Measurements from ENCODE around the gene THPO.

Gene THPO

DNA sequence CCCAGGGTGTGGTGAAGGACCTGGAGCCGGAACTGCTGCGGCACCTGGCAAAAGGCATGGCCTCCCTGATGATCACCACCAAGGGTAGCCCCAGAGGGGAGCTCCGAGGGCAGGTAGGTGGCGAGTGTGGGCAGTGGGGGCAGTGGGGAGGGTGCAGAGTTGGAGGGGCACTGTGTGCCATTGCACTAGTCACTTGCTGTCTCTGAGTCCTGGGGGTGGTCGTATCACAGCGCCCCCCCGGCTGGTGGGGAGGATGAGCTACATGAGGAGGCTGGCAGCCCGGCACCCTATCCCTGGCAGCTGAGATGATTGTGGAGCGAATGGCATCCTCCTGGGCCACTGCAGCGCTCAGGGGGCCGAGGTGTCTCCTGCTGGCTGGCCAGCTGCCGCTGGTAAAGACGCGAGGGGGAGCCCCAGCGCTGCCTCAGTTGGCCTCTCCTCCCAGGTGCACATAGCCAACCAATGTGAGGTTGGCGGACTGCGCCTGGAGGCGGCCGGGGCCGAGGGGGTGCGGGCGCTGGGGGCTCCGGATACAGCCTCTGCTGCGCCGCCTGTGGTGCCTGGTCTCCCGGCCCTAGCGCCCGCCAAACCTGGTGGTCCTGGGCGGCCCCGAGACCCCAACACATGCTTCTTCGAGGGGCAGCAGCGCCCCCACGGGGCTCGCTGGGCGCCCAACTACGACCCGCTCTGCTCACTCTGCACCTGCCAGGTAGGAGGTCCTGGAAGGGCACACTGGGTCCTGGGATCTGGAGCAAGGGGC, 8.2 kb upstream of the THPO start:
- in situ Hi-C loops (cut with HindIII; ENCODE audit: low sequenced_read_pairs): no loop called here

DNA sequence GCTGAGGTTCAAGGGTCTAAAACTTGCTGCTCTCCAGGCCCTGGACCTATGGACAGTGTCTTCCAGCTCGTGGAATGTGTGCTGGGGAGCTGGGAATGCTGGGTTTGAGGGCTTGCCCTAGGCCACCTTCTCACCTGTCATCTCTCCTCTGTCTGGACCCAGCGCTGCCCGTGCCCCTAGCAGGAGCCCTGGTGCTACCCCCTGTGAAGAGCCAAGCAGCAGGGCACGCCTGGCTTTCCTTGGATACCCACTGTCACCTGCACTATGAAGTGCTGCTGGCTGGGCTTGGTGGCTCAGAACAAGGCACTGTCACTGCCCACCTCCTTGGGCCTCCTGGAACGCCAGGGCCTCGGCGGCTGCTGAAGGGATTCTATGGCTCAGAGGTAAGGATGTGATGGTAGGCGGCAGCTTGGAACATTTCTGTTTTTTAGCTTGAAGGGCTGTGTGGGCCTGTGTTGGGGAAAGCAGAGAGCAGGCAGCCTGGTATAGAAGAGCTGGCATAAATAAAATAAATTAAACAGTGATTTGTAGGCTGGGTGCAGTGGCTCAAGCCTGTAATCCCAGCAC, 6.9 kb upstream of the THPO start:
- in situ Hi-C loops (cut with HindIII; ENCODE audit: low sequenced_read_pairs): no loop called here

DNA sequence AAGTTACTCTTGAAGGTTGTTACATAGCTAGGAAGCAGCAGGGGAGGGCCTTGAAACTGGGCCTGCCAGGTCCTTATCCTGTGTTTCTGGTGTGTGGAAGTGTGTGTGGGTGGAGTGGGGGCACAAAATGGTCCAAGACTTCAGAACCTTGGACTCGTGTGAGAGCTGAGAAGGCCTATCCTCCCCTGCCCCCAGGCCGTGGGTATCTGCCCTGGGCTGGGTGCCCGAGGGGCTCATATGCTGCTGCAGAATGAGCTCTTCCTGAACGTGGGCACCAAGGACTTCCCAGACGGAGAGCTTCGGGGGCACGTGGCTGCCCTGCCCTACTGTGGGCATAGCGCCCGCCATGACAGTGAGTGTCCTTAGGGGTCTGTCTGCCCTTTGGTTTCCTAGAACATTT, 6.3 kb upstream of the THPO start:
- in situ Hi-C loops (cut with HindIII; ENCODE audit: low sequenced_read_pairs): no loop called here

DNA sequence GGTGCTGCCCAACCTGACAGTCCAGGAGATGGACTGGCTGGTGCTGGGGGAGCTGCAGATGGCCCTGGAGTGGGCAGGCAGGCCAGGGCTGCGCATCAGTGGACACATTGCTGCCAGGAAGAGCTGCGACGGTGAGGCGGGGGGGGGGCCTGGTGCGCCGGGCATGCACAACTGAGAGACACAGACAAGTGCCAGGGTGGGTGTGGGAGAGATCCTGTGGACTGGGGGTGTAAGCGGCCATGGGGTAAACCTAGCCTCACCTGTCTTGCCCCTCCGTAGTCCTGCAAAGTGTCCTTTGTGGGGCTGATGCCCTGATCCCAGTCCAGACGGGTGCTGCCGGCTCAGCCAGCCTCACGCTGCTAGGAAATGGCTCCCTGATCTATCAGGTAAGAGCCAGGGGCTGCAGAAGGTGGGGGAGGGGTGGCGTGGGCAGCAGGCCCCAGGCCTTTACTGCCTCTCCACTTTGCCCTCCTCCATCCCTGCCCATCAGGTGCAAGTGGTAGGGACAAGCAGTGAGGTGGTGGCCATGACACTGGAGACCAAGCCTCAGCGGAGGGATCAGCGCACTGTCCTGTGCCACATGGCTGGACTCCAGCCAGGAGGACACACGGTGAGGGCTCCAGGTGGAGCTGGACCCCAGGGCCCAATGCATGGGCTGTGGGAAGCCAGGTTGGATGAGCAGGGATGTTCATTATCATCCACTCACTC, 5.2 kb upstream of the THPO start:
- in situ Hi-C loops (cut with HindIII; ENCODE audit: low sequenced_read_pairs): no loop called here

DNA sequence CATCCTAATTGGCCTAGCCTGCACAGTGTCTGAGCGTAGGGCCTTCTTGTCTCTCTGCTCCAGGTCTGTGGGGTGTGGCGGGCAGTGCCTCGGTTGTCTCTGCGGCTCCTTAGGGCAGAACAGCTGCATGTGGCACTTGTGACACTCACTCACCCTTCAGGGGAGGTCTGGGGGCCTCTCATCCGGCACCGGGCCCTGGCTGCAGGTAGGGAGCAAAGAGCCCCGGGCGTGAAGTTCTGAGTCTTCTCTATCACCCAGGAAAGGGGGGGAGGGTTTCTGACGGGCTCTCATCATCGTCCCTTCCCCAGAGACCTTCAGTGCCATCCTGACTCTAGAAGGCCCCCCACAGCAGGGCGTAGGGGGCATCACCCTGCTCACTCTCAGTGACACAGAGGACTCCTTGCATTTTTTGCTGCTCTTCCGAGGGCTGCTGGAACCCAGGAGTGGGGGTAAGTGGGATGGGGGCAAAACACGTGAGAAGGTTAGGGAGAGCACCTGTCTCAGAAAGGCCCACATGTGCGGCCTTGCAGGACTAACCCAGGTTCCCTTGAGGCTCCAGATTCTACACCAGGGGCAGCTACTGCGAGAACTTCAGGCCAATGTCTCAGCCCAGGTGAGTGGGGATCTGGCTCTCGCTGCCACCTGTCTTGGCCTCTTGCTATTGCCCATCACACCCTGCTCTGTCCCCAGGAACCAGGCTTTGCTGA, 4.5 kb upstream of the THPO start:
- in situ Hi-C loops (cut with HindIII; ENCODE audit: low sequenced_read_pairs): no loop called here

DNA sequence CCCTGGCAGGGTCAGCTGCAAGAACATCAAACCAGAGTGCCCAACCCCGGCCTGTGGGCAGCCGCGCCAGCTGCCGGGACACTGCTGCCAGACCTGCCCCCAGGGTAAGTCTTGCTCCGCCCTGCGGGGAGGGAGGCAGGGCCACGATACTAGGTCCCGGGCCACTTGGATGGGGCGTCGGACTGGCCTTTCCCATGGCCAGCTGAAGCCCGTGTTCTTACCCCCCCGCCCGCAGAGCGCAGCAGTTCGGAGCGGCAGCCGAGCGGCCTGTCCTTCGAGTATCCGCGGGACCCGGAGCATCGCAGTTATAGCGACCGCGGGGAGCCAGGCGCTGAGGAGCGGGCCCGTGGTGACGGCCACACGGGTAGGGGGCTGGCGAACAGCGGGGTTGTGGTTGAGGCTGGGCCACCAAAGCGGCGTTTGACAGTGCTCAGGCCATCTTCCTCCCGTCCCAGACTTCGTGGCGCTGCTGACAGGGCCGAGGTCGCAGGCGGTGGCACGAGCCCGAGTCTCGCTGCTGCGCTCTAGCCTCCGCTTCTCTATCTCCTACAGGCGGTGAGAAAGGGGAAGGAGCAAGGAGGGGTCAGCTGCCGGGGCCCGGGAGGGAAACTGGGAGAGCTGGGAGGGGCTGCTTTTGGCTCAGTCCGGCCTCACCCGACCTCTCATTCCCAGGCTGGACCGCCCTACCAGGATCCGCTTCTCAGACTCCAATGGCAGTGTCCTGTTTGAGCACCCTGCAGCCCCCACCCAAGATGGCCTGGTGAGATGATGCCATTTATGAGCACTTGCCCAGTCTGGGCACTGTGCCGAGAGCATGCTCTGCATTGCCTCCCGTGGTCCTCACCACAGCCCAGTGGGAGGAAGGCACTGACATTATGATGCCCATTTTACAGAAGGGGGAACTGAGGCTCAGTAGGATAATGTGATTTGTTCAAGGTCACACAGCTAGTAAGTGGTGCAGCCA, 3.5 kb upstream of the THPO start:
- in situ Hi-C loops (cut with HindIII; ENCODE audit: low sequenced_read_pairs): no loop called here

DNA sequence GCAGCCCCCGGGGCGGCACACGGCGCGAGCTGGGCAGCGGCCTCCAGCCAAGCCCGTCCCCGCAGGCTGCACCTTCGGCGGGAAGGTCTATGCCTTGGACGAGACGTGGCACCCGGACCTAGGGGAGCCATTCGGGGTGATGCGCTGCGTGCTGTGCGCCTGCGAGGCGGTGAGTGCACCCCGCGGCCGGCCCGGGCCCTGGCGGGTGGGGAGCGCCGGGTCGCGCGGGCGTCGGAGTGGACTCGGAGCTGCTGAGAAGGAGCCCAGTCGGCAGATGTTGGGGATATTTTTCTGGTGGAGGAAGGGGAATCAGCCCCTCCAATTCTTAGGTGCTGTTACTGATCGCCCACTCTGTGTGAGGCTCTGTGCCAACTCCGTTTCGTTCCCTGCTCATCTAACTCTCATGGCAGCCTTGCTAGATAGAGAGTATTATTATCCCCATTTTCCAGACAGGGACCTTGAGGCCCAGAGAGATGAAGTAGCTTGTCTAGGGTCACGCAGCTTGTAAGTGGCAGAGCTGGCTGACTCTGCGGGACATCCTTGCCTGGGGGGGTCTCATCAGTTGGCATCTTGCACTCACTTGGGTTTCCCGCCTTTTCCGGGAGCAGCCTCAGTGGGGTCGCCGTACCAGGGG, 2.7 kb upstream of the THPO start:
- in situ Hi-C loops (cut with HindIII; ENCODE audit: low sequenced_read_pairs): no loop called here

DNA sequence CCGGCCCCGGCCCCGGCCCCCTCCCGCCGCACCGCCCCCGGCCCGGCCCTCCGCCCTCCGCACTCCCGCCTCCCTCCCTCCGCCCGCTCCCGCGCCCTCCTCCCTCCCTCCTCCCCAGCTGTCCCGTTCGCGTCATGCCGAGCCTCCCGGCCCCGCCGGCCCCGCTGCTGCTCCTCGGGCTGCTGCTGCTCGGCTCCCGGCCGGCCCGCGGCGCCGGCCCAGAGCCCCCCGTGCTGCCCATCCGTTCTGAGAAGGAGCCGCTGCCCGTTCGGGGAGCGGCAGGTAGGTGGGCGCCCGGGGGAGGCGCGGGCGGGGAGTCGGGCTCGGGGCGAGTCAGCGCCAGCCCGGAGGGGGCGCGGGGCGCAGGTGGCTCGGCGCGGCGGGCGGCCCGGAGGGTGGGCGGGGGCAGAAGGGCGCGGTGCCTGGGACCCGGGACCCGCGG, 2.2 kb upstream of the THPO start:
- in situ Hi-C loops (cut with HindIII; ENCODE audit: low sequenced_read_pairs): no loop called here

DNA sequence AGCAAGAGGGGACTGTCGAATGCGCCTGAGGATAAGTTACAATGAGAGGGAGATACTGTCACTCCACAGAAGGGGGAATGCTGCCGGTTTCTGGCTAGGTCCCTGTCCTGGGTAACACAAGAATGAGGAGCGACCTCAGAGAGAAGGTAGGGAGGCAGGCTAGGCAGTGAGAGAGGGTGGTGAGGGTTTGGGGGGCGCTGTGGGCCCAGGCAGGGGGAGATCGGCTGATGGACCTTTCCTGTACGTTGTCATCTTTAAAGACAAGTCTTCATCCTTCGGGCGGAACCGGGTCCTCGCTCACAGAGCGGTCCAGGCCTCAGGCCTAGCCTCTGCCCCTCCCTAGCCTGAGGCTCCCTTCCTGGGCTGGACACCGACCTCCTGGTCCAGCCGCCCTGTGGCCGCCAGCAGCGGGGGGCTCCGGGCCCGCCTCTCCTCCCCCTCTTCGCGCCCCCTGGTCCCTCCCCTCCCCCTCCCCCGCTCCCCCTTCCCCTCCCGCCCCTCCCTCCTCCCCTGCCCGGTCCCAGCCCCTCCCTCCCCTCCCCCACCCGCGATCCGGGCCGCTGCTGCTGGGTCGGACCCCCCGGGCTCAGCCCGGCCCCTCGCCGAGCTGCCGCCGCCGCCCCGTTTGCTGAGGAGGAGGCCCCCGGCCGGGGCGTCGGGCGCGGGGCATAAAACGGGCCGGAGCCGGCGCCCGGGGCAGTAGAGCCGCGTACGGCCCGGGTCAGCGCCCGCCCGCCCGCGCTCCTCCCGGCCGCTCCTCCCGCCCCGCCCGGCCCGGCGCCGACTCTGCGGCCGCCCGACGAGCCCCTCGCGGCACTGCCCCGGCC, 1.6 kb upstream of the THPO start, which contains the start of gene CHRD:
Gene CHRD (plus strand): TSS at position 697 of the 827 bp plus-strand sequence. CDS start 265 bp downstream, outside the sequence.
- in situ Hi-C loops (cut with HindIII; ENCODE audit: low sequenced_read_pairs): no loop called here

DNA sequence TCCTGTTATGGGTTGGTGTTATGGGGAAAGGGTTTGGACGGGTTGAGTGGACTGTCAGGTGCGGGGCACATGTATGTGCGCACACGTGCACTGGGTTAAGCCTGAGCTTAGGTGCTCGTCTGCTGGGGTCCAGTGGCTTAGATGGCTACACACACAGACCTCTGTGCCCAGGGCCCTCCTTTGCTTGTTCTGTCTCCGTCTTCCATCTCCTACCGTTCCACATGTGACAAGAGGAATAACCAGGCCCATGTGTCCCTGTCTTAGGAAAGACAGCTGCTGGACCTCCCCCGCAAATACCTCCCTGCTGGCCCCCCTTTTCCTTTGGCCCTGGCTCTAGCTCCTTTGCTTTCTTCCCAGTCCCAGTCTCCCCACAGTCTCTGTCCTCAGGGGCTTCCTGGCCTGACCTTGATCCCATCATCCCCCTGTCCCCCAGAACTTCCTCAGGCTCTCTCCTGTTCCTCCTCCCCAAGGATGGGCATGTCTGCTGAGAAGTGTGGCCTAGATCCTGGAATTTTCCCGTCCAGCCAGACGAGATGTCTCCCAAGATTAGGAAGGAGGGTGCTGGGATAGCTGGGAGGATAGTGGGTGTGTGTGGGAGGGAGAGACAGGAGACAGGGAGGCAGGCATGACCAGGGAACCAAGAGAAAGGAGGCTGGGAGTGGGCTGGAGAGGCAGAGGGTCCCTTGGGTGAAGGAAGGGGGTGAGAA, 797 bp upstream of the THPO start:
- in situ Hi-C loops (cut with HindIII; ENCODE audit: low sequenced_read_pairs): no loop called here

DNA sequence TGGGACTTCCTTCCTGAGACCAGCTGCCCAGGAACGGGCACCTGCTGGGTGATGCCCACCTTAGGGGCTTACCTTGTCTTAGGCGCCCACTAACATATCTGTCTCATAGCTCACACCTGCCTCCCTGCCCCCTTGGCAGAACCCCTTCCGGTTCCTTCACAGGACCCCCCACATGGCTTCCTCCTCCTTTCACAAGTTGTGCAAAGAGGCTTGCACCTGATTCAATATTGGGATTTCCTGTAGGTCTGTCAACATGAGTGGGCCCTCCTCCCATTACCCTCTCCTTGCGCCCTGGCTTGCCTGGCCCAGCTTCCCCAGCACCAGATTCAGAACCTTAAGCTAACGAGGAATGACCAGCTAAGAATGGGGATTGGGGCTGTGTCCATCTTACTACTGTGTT, 633 bp downstream of the THPO start:
- in situ Hi-C loops (cut with HindIII; ENCODE audit: low sequenced_read_pairs): no loop called here

DNA sequence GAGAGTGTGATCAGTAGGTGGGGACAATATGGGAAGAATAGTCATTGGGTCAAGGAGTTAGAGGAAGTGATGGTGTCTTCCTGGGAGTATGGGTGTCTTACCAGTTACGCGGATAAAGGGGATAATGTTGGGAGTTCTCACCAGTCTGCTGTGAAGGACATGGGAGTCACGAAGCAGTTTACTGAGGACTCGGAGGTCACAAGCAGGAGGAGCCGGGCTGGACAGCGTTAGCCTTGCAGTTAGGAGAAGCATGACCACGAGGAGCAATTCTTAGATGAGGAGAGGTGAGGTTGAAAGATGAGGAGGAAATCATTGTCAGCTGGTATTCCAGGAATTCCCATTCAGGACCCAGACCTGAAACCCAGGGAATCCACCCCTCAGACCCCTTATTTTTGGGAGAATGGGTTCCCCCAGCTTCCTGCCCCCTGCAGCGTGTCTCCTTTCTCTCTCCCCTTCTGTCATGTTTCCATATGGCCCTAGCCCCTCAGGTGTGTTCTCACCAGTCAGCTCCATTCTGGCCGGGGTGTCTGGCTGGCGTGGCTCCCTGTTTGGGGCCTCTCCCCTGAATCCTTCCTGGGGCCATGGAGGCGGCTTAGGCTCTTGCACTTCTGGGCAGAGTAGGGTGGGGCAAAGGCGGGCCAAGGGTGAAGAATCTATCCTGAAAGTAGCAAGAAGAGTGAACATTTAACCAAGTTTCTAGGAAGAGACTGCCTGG, 2.1 kb downstream of the THPO start:
- in situ Hi-C loops (cut with HindIII; ENCODE audit: low sequenced_read_pairs): no loop called here

DNA sequence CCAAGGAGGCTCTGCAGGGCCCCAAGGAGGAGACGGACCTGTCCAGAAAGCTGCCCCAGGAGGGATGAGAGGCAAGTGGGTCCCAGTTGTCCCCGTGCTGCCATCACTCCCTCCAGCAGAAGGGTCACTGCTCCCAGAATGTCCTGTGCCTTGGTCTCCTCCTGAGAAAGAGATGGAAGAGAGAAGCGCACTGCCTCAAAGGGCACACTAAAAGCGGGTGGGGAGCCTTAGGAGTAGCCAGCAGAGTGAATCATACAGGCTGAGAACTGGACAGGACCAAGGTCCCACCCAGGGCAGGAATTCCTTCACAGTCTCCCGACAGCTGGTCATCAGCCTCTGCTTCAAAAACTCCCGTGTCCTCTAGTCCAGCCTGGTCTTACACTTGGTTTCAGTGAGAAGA, 4.6 kb downstream of the THPO start:
- in situ Hi-C loops (cut with HindIII; ENCODE audit: low sequenced_read_pairs): loop anchor here (5.0 kb wide), 3 partner anchors 64 to 169 kb away; no protein-coding TSS in a partner anchor

DNA sequence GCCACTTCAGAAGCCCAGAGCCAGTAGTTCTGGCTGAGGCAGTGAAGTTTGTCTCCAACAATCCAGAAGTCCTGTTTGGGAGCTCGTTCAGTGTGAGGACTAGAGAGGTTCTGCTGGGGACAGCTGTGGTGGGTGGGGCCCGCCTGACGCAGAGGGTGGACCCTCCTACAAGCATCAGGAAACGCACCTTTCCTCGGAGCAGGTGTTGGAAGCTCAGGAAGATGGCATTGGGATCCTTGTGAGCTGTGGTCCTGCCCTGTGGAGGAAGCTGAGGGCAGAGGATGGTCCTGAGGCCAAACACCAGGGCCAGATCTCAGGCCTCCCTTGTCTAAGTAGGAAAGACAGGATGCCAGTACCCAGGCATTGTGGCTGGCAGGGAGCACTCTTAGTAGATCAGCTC, 5.1 kb downstream of the THPO start:
- in situ Hi-C loops (cut with HindIII; ENCODE audit: low sequenced_read_pairs): loop anchor here (5.0 kb wide), 3 partner anchors 64 to 169 kb away; no protein-coding TSS in a partner anchor

DNA sequence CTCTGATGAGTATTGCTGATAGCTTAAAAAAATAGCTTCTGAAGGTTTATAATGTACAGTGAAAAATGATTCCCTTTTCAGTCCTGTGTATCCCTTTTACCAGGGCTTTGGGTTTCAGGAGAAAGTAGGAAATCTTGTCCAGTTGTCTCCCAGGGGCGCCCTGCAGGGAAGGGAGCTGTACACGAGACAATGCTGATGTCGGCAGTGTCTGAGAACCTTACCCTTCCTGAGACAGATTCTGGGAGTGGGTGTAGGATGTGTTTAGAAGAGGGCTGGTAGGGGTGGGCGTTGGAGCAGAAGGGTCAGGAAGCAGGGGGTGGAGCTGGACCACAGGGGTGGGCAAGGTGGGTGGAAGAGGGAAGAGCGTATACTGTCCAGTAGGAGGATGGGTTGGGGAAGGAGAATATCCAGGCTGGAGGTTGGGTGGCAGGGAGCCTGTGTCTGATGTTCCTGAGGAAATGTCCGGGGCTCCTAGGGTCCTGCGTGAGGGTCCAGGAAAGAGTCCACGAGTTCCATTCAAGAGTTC, 5.6 kb downstream of the THPO start:
- in situ Hi-C loops (cut with HindIII; ENCODE audit: low sequenced_read_pairs): loop anchor here (5.0 kb wide), 3 partner anchors 65 to 170 kb away; no protein-coding TSS in a partner anchor

DNA sequence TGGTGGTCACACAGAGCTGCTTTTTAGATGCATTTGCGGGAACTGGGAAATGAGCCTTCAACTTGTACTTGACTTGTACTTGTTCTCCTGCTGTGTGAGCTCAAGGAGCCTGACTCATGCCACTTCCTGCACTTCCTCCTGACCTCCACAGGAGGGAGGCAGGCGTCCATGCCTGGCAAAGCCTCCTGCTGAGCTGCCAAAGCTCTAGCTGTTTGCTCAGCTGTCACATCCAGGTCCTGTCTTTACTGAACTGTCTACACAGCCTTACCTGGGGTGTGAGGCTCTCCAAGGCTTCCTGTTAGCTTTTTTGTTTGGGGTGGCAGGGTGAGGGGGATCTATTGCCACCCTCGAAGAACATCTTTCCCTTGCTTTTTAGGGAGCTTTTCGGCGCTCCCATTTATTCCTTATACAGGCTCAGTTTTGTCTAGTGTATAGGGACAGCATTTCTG, 6.4 kb downstream of the THPO start:
- in situ Hi-C loops (cut with HindIII; ENCODE audit: low sequenced_read_pairs): loop anchor here (5.0 kb wide), 3 partner anchors 66 to 171 kb away; no protein-coding TSS in a partner anchor

DNA sequence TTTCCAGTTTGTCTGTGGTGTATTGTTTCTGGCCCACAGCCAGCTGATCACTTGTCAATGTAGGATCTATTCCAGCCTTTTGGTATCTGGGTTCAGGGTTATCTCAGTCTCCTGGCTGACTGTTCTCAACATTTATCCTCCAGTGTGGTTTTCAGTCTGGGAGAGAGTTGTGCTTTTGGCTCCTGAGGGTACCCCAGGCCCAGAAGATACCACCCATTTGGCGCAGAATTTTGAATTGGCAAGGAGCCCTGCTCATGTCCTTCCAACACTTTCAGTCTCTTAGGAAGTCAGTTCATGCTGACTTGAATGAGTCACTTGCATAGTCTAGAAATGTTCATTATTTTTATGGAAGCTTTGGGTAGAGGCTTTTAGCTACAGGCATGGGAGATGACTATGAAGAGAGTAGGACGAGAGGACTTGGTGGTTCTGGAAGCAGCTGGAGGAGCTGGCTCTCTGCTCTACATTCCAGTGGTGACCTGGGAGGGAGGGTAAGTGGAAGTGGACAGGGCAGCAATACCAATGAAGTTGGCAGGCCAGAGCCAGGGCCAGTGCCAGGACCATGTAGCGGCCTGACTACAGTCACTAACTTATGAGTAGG, 9.3 kb downstream of the THPO start:
- in situ Hi-C loops (cut with HindIII; ENCODE audit: low sequenced_read_pairs): no loop called here

Measured in endothelial cell of hepatic sinusoid (primary cell).